Retina (tissue), 1 donor: ENCODE results near the gene SEMA4G.
A peak's percentile ranks its signal among the peaks of the same experiment; 100 is the strongest.

Source experiments
- DNase-seq: peaks from one replicate; pipeline ENCODE4 v3.0.0-alpha.2; 2016

Gene SEMA4G

DNA sequence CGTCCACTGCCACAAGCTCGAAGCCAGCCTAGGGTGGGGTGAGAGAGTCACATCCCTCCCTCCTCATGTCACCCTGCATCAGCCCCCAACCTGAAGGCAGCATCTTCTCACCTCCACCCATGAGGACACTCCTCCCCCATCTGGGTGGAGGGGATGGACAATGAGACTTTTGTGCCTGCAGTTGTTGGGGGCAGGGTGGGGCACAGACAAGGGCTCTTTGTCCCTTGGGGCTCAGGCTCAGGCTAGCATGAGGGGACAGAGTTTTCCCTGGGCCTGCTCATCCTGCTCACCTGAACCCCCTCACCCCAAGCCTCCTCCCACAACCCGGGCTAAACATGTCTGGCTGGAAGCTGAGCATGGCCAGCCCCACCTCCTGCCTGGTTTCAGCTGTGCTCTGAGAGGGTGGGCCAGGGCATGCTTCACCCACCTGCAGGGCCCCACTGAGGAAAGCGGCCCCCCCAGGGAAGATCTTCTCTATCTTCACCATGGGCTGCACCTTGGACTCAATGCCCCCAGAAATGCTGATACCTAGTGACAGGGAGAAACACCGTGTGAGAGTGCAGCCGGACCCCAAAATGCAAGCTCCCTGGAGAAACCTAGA is 39.6 kb downstream of the SEMA4G start:
- DNase-seq: no peak

DNA sequence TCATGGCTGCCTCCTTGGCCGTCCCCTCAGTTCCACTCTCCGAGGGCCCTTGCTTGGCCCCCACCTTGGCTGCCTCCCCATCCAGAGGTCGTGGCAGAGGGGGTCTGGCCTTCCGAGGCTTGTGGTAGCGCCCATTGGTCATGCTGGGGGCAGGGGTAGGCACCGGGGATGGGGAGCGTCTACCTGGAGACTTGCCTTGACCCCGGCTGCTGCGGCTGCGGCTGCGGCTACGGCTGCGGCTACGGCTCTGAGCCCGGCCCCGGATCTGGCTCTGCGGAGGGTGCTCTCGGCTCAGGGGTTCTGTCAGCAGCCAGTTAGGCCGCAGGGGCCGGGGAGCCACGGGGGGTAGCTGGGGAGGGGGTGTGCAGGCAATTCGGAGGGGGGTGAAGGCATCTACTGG is 41.0 kb downstream of the SEMA4G start:
- no peak for DNase-seq

DNA sequence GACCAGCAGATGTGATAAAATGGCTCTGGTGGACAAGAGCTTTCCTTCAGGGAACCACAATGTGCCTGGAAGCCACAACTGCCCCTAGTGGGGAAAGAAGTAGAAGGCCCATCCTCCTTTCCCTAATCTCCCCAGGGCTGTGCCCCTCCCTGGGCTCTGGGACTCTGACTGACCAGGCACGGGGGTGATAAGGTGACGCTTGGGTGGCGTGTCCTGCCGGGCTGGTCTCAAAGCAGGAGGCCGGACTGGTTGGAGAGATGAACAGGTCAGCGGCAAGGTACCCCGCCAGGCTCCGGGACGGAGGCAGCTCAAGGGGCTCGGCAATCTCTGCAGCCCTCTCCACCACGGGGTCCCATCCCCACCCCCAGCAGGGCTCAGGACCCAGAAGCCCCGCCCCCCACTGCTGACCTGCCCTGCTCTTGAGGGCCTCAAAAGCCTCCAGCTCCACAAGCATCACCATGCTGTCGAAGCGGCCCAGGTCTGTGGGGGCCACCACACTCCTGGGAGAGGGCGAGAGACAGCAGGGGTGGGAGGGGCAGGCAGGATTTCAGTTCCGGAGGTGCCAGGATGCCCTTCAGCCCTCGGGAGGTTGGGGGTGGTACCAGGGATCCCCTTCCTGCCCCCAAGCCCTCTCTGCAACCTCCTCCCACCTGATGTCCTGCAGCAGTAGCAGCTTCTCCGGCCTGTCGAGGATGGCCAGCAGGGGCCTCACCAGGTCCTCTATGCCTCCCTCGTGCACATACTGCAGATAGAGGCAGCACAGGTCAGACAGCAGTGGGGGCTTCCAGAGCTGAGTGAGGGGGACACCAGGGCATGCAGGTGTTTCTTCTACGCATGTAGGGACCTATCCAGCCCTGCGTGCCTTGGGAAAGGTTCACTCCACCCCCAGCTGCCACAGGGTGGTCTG is 42.5 kb downstream of the SEMA4G start:
- peak; percentile 43 for DNase-seq

DNA sequence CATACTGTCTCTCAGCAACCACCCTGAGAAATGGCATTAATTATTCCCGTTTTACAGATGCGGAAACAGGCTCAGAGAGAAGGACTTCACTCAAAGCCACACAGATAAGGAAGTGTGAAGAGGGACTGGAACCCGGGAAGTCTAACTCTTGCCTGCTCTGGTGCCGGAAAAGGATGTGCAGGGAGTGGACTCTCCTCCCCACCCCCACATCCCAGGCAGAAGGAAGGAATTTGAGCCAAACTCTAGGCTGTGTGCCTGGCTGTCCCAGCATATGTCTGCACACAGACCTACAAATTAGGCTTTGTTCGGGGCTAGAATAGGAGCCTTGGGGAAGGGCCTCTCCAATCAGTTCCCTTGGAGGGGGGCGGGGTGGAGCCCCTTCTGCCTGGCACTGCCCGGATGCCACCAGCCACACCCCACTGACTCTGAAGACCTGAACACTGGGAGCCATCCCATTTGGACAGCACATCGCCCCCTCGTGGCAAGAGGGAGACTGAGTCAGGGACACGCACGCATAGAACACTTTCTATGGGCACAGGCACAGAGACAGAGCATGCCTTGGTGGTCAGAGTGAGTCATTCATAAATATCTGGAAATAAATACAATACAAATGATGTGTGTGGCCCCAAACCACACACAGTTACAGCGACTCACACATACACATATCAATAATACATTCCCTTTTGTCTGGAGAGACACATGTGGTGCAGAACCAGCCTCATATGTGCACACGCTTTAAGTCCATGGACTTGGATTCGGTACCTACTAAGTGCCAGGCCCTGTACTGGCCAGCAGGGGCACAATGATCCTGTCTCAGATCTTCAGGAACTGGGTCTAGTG is 43.4 kb downstream of the SEMA4G start:
- peak; percentile 85 for DNase-seq

DNA sequence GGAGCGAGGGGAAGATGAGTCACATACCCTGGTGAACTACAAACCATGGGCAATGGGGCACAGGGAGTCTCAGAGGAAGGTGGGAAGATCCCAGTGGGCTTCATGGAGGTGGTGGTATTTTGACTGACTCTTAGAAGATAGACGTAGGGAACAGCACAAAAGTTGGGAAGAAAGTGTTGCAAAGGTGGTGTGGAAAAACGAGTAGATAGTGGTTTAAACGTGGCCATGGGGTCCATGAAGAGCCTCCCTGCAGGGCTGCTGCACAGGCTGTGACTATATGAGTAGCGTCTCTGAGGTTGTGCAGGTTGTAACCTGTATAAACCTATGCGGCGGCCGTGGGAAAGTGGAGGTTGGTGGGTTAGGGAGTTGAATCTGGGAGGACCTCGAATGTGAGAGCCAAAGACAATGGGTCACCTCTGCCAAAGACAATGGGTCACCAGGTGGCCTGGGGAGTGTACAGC is 44.1 kb downstream of the SEMA4G start:
- no peak for DNase-seq

DNA sequence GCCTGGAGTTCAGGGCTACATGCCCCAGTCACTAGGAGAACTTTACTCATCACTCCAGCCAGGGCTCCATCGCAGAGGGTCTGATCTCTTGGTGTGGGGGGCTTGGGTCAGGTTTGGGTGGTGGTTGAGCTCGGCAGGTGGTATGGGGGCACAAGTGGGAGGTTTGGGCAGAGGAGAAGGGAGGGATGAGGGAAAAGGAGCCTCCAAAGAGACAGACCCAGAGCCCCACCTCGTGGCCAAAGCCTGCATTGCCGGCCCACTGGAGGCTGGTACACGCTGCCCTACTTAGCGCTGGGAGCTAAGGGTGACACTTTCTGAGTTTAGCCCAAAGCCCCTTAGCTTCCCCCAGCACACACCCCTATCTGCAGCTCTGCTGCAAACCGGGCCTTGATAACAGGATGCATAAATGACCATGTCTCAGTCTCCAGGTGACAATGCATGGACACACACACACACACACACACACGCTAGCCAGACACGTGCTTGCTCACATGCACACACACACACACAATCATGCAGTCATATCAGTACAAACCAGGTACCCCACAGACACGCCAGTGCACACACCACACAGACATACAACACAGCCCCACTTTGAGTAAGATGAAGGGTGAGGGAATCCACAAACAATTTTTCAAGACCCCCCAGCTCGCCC is 45.1 kb downstream of the SEMA4G start:
- DNase-seq: peak; percentile 91

DNA sequence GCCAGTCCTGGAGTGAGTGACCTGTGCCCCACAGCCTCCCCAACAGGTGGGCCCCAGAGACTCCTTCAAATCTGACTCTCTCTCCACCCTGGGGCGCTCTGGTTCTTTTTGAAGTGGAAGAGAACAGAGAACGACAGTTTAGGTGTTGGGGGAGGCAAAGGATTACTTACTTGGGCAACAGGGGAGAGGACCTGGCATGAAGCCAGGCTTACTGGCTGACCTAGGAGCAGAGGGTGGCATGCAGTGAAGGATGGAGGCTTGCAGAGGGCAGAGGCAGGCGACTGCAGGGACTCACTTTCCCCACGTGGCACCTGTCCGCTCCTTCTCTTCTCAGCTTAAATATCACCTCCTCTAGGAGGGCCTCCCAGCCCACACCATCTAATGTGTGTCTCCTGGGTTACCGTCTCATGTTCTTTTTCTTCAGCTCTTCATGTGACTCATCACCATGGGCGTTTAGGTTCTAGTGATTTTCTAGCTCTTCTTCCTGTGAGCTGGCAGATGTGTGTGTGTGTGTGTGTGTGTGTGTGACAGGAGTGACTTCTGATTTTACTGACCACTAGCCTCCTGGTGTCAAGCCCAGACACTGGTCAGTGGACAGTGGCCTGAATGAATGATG is 45.8 kb downstream of the SEMA4G start:
- no peak for DNase-seq

DNA sequence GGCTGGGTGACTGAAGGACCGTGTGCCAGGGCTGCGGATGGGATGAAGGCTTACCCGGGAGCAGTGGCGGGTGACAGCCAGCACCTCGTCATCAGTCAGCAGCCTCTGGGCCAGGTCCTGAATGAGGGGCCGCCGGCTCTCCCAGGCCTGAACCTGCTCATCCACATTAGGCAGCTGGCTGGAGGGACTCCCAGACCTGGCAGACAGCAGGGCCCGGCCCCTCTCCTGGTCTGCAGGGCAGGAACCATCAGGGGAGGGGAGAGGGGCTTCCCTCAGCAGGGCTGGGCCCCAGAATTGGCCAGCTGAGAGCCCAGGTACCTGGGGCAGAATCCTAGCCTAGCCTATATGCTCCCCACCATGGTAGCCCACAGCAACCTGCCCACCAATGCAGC is 46.3 kb downstream of the SEMA4G start:
- no peak for DNase-seq

DNA sequence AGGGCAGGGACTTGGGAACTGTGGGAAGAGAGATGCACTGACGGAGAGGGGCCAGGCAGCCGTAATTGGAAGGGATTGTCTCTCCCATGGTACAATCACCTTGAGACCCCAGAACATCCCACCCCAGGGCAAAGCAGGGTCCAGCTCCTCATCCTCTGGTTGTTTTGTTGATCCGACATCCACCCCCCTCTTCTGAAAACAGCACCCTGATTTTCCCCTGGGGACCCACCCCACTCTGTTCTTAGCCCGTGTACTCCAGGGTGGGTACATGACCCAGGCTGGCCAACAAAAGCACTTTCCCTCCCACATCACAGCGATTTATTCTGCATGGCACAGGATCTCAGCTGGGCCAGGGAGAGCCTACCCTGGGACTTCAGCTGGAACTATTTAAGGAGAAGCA is 47.5 kb downstream of the SEMA4G start:
- no peak for DNase-seq

DNA sequence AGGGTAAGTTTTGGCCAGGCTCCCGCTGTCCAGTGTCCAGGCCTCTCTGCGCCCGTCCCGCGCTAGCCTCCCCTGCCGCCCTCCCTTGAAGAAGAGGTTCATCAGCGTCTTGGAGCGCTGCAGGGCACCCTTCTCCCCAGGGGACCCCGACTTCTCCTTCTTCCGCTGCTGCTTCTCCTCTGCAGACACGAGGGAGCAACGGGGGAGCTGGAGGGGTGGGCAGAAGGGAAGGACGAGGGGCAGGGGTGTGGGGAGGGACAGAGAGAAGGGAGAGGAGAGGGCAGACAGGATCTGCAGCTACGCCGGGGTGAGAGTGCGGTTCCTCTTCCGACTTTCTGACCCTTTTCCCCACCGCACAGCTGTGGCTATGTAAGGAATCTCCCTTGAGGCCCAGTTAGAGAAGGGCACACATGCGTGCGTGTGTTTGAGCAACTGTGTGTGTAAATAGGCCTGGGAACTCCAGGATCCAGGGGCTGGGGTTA is 48.9 kb downstream of the SEMA4G start:
- no peak for DNase-seq

DNA sequence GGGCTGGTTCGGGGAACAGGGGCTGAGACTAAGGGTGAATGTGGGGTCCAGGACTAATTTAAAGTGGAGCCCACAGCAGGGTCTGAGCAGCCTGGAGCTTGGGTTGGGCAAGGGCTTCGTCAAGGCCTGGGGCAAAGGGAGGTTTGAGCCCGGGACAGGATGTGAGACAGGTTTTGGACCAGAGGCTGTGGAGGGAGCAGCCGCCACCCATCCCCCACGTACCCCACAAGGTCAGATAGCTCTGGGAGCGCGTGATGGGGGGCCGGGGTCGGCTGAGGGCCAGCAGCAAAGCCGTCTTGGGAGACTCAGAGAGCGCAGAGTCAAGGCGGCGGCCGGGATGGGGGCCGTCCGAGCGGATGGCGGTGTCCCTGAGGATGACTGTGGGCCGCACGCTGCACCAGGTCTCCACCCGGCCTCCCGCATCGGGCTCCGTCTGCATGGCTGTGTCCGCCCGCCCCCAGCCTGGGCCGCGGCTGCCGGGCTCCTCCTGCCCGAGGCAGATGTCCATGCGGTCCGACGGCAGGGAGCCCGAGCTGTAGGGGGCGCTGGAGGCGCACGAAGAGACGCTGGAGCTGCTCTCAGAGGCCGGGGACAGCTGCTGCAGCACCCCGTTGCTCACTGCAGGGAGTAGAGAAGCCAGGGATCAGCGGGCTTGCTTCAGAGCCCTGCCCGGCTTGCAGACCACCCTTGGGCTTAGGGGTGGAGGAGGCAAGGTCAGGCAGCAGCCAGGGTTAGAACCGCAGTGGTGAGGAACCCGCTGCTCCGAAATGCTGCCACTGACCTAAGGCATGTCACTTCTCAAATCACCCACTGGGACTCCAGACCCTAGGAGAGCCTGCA is 49.5 kb downstream of the SEMA4G start:
- peak; percentile 88 for DNase-seq
